Measurements from ENCODE around the gene ZNF764.
"Not testable (repeated sequence)": the region's sequence is repeated elsewhere in the genome, so short reads cannot be mapped to it uniquely, and the experiment has no call there.

The ZNF764 gene

DNA sequence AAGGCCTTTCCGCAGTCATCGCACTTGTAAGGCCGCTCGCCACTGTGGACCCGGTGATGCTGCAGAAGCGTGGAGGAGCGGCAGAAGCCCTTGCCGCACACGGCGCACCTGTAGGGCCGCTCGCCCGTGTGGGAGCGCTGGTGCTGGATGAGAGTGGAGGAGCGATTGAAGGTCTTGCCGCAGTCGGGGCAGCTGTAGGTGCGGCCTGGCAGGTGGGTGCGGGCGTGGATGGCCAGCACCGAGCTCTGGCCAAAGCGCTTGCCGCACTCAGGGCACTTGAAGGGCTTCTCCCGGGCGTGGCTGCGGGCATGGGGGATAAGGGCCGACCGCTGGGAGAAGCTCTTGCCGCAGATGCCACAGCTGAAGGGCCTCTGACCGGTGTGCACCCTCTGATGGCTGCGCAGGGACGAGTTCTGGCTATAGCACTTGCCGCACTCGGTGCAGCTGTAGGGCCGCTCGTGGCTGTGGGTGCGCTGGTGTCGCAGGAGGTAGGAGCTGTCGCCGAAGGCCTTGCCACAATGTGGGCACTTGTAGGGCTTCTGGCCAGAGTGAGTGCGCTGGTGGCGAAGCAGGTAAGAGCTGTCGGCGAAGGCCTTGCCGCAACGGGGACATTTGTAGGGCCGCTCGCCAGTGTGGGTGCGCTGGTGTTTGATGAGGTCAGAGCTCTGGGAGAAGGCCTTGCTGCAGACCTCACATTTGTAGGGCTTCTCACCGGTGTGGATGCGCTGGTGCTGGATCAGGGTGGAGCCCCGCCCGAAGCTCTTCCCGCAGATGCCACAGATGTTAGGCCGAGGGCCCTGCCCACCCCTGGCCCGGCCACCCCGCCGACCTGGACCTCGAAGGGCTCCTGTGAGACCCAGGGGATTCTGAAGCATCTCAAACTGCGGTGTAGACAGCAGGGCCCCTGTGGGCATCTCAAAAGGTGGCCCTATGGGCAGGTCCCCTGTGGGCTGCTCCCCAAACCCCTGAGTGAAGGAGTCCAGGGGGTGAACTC lies 33.3 kb downstream of the ZNF764 start:
- H3K9me3 ChIP-seq (ENCODE audit: control insufficient read depth in 1 of 2, low read length in 2 of 2) = no peaks in the 10 kb centered on the region
- H3K36me3 ChIP-seq (ENCODE audit: control insufficient read depth in 1 of 2, insufficient read depth in 2 of 2, low read length in 2 of 2) = peaks cover 0 to 9% of the 10 kb centered on the region in 2 donors
- no peak overlapping the region for H3K27ac ChIP-seq (ENCODE audit: low read length)
- no peak overlapping the region for H3K4me3 ChIP-seq (ENCODE audit: low read depth in 1 of 2, low read length in 2 of 2)
- H3K4me1 ChIP-seq (ENCODE audit: control insufficient read depth in 1 of 2, insufficient read depth in 2 of 2, low read length in 2 of 2) = peaks cover 6 to 20% of the 10 kb centered on the region in 2 donors
- H3K27me3 ChIP-seq (ENCODE audit: low read depth, low read length) = no peaks in the 10 kb centered on the region

DNA sequence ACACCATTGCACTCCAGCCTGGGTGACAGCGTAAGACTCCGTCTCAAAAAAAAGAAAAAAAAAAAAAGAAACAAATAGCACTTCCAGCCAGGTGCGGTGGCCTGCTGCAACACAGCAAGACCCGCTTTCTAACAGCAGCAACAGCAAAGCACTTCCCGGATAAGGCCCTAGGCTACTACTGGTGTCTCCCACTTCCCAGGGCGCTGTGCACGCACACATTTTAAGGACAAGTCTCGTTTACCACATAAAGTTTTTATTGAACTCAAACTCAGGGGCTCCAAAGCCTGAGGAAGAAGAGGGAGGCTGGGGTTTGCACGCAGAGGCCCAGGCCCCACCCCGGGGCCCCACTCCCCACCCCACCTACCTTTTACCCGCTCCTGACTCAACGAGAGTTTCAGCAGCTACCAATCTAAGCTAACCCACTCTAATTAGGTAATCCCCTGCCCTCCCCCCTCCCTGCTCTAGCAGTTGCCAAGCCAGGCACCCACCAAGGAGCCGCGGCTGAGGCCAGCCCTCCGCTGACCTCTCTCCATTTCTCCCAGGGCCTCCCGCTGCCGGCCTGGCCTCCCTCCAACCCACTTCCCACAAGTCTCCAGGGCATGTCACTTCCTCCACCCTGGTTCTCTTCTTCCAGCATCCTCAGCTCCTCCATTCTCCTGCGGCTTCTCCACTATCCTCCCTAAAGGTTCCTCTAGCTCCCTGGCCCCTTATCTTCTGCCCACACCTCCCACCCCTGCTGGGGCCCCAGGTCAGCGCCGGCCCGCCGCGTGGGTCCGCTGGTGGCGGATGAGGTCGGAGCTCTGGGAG lies 34.2 kb downstream of the ZNF764 start:
- H3K27me3 ChIP-seq (ENCODE audit: low read depth, low read length) = no peaks in the 10 kb centered on the region
- H3K36me3 ChIP-seq (ENCODE audit: control insufficient read depth in 1 of 2, insufficient read depth in 2 of 2, low read length in 2 of 2) = peaks cover 0 to 9% of the 10 kb centered on the region in 2 donors
- no peaks in the 10 kb centered on the region for H3K9me3 ChIP-seq (ENCODE audit: control insufficient read depth in 1 of 2, low read length in 2 of 2)
- no peak overlapping the region for H3K27ac ChIP-seq (ENCODE audit: low read length)
- H3K4me3 ChIP-seq (ENCODE audit: low read depth in 1 of 2, low read length in 2 of 2) = no peak overlapping the region
- H3K4me1 ChIP-seq (ENCODE audit: control insufficient read depth in 1 of 2, insufficient read depth in 2 of 2, low read length in 2 of 2) = peaks cover 6 to 20% of the 10 kb centered on the region in 2 donors

- H3K4me1 ChIP-seq (ENCODE audit: control insufficient read depth in 1 of 2, insufficient read depth in 2 of 2, low read length in 2 of 2) = peaks cover 4 to 19% of the 10 kb centered on the region in 2 donors
- H3K27ac ChIP-seq (ENCODE audit: low read length); H3K9me3 ChIP-seq (ENCODE audit: control insufficient read depth in 1 of 2, low read length in 2 of 2): not testable (repeated sequence)
Measured at GRCh38 chr16:30522702-30523463, 35.3 kb downstream of the ZNF764 start.

GRCh38 chr16:30521873-30522641 lies 36.1 kb downstream of the ZNF764 start:
- Histone ChIP-seq H3K36me3 (ENCODE audit: control insufficient read depth in 1 of 2, insufficient read depth in 2 of 2, low read length in 2 of 2) (peaks cover 0 to 9% of the 10 kb centered on the region in 2 donors), H3K9me3 (ENCODE audit: control insufficient read depth in 1 of 2, low read length in 2 of 2) (no peaks in the 10 kb centered on the region), H3K27ac (ENCODE audit: low read length) (no peak overlapping the region), H3K4me1 (ENCODE audit: control insufficient read depth in 1 of 2, insufficient read depth in 2 of 2, low read length in 2 of 2) (peaks cover 0 to 15% of the 10 kb centered on the region in 2 donors), H3K27me3 (ENCODE audit: low read depth, low read length) (no peaks in the 10 kb centered on the region), H3K4me3 (ENCODE audit: low read depth in 1 of 2, low read length in 2 of 2) (no peak overlapping the region)

More at GRCh38 chr16:30522702-30523463, 35.3 kb downstream of the ZNF764 start:
- H3K36me3 ChIP-seq (ENCODE audit: control insufficient read depth in 1 of 2, insufficient read depth in 2 of 2, low read length in 2 of 2); H3K27me3 ChIP-seq (ENCODE audit: low read depth, low read length); H3K4me3 ChIP-seq (ENCODE audit: low read depth in 1 of 2, low read length in 2 of 2): not testable (repeated sequence)

GRCh38 chr16:30521476-30521872 lies 36.7 kb downstream of the ZNF764 start:
- peaks cover 0 to 15% of the 10 kb centered on the region in 2 donors for H3K4me1 ChIP-seq (ENCODE audit: control insufficient read depth in 1 of 2, insufficient read depth in 2 of 2, low read length in 2 of 2)
- no peak overlapping the region for H3K27ac ChIP-seq (ENCODE audit: low read length)
- H3K36me3 ChIP-seq (ENCODE audit: control insufficient read depth in 1 of 2, insufficient read depth in 2 of 2, low read length in 2 of 2) = peaks cover 0 to 9% of the 10 kb centered on the region in 2 donors
- no peak overlapping the region for H3K4me3 ChIP-seq (ENCODE audit: low read depth in 1 of 2, low read length in 2 of 2)
- no peaks in the 10 kb centered on the region for H3K27me3 ChIP-seq (ENCODE audit: low read depth, low read length)
- H3K9me3 ChIP-seq (ENCODE audit: control insufficient read depth in 1 of 2, low read length in 2 of 2) = no peaks in the 10 kb centered on the region

DNA sequence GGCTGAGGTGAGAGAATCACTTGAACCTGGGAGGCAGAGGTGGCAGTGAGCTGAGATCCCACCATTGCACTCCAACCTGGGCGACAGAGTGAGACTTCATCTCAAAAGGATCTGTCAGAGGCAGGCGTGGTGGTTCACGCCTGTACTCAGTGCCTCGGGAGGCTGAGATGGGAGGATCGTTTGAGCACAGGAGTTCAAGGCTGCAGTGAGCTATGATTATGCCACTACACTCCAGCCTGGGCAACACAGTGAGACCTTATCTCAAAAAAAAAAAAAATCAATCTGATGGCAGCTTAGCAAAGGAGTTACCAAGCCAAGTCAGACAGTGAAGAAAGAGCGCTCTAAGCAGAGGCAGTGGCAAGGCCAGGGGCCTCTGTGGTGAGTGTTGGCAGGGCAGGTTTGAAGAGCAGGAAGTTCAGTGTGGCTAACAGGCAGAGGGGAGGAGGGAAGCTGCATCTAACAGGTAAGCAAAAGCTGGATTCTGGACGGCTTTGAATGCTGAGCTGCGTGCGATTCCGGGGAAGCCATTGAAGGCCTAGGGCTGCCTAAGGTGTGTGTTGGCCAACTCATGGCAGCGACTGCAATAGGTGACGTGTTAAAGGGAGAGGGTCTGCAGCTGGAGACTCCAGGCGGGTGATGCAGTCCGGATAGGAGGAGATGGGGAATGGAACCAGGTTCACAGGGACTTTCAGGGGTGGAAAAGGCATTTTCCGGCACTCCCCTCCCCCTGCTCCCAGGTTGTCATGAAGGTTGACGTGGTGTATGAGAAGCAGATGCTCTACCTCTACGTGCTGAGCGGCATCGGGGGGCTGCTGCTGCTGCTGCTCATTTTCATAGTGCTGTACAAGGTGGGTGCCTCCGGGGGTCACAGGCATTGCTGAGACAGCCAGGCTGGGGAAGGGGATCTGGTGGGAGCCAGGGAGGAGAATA lies 38.8 kb downstream of the ZNF764 start:
- H3K9me3 ChIP-seq (ENCODE audit: control insufficient read depth in 1 of 2, low read length in 2 of 2) = no peaks in the 10 kb centered on the region
- no peak overlapping the region for H3K27ac ChIP-seq (ENCODE audit: low read length)
- H3K27me3 ChIP-seq (ENCODE audit: low read depth, low read length) = no peaks in the 10 kb centered on the region
- H3K36me3 ChIP-seq (ENCODE audit: control insufficient read depth in 1 of 2, insufficient read depth in 2 of 2, low read length in 2 of 2) = no peaks in the 10 kb centered on the region
- H3K4me3 ChIP-seq (ENCODE audit: low read depth in 1 of 2, low read length in 2 of 2) = no peak overlapping the region
- peaks cover 0 to 5% of the 10 kb centered on the region in 2 donors for H3K4me1 ChIP-seq (ENCODE audit: control insufficient read depth in 1 of 2, insufficient read depth in 2 of 2, low read length in 2 of 2)

- H3K36me3 ChIP-seq (ENCODE audit: control insufficient read depth in 1 of 2, insufficient read depth in 2 of 2, low read length in 2 of 2) = no peaks in the 10 kb centered on the region
- no peaks in the 10 kb centered on the region for H3K4me1 ChIP-seq (ENCODE audit: control insufficient read depth in 1 of 2, insufficient read depth in 2 of 2, low read length in 2 of 2)
- no peak overlapping the region for H3K27ac ChIP-seq (ENCODE audit: low read length)
- no peaks in the 10 kb centered on the region for H3K9me3 ChIP-seq (ENCODE audit: control insufficient read depth in 1 of 2, low read length in 2 of 2)
- H3K4me3 ChIP-seq (ENCODE audit: low read depth in 1 of 2, low read length in 2 of 2) = no peak overlapping the region
- no peaks in the 10 kb centered on the region for H3K27me3 ChIP-seq (ENCODE audit: low read depth, low read length)
Measured at GRCh38 chr16:30518552-30518951, 39.6 kb downstream of the ZNF764 start.

GRCh38 chr16:30515275-30515674 lies 42.9 kb downstream of the ZNF764 start:
- H3K27ac ChIP-seq (ENCODE audit: low read length) = no peak overlapping the region
- H3K4me3 ChIP-seq (ENCODE audit: low read depth in 1 of 2, low read length in 2 of 2) = no peak overlapping the region
- H3K4me1 ChIP-seq (ENCODE audit: control insufficient read depth in 1 of 2, insufficient read depth in 2 of 2, low read length in 2 of 2) = no peaks in the 10 kb centered on the region
- no peaks in the 10 kb centered on the region for H3K27me3 ChIP-seq (ENCODE audit: low read depth, low read length)
- peaks cover 0 to 6% of the 10 kb centered on the region in 2 donors for H3K36me3 ChIP-seq (ENCODE audit: control insufficient read depth in 1 of 2, insufficient read depth in 2 of 2, low read length in 2 of 2)
- no peaks in the 10 kb centered on the region for H3K9me3 ChIP-seq (ENCODE audit: control insufficient read depth in 1 of 2, low read length in 2 of 2)

- peaks cover 0 to 6% of the 10 kb centered on the region in 2 donors for H3K36me3 ChIP-seq (ENCODE audit: control insufficient read depth in 1 of 2, insufficient read depth in 2 of 2, low read length in 2 of 2)
- H3K27me3 ChIP-seq (ENCODE audit: low read depth, low read length) = no peaks in the 10 kb centered on the region
- no peaks in the 10 kb centered on the region for H3K4me1 ChIP-seq (ENCODE audit: control insufficient read depth in 1 of 2, insufficient read depth in 2 of 2, low read length in 2 of 2)
- no peaks in the 10 kb centered on the region for H3K9me3 ChIP-seq (ENCODE audit: control insufficient read depth in 1 of 2, low read length in 2 of 2)
- H3K4me3 ChIP-seq (ENCODE audit: low read depth in 1 of 2, low read length in 2 of 2) = no peak overlapping the region
- no peak overlapping the region for H3K27ac ChIP-seq (ENCODE audit: low read length)
Measured at GRCh38 chr16:30511509-30511908, 46.7 kb downstream of the ZNF764 start.

Measured in muscle layer of duodenum (tissue), 2 donors.